Measurements from ENCODE around the gene CH25H. TPM values are rescaled to one million over a fixed set of nuclear protein-coding genes. Genes with fewer than 3 reads are reported as not detected.
"Not testable (repeated sequence)": the region's sequence is repeated elsewhere in the genome, so short reads cannot be mapped to it uniquely, and the experiment has no call there.

The CH25H gene
- total RNA-seq = 3.0 and 4.4 TPM in 2 replicates

DNA sequence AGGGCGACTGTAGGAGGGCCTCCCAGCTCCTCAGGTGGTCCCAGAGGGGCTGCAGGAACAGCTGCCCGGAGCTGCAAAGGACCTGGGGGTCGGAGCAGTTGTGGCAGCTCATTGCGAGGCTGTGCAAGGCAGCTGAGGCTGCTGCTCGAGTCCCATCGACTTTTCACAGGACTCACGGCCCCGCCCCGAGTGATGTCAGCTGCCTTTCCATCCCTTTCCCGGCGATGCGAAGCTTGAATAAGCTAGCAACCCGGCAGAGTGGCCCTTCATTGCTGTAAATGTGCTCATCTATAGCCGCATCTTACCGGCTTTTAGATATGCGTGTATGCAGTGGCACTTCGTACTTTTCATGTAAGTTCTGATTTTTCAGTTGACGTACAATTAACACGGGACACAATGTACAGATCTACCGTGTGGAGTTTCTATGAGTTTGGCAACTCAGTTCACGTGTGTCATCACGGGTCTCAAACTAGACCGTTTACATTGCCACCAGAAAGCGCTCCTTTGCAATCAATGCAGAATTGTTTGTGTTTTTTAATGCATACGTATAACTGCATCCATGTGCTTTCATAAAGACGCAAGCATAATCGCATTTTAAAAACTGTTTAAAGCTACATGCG lies at the start of gene CH25H:
Gene CH25H, minus strand, starts transcription at position 137 of the 620 bp plus-strand sequence. Its CDS starts 25 bp downstream, at position 112.
- DNase-seq (ENCODE audit: low read depth in 2 of 2) = peak; percentile 80 to 89

GRCh38 chr10:89256340-89256739 lies 49.2 kb upstream of the CH25H start:
- DNase-seq (ENCODE audit: low read depth in 2 of 2) = no peak

DNA sequence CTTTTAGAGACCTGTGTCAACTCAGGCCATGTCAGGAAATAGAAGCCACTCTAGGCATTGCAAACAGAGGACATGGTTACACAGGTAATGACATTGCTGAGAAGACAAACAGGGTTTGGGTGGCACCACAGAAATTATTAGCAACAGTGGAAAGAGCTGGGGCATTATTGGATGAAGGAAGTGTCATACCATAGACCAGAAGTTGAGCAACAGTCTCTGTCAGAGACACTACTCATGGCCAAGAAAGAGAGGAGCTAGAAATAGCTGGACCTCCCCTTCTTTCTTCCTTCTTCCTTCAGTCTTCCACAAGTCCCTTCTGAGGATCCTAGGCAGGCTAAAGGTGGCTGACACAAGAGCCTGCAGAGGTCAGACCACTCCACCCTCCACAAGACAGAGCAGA lies 48.7 kb upstream of the CH25H start:
- no peak for DNase-seq (ENCODE audit: low read depth in 2 of 2)

GRCh38 chr10:89255091-89255579 lies 48.0 kb upstream of the CH25H start:
- not testable (repeated sequence) for DNase-seq (ENCODE audit: low read depth in 2 of 2)

DNA sequence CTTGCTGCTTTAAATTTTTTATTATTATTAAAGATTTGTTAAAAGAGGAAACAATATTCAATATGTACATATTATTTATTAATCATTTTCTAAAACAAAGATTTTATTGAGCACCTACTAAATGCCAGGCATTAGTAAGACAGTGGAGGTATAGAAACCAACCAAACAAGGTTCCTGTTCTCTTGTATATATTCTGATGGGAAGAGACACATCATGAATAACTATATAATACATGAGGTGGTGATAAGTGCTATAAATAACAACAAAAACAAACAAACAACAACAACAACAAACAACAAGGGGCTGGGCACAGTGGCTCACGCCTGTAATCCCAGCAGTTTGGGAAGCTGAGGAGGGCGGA lies 45.1 kb upstream of the CH25H start:
- no peak for DNase-seq (ENCODE audit: low read depth in 2 of 2)

DNA sequence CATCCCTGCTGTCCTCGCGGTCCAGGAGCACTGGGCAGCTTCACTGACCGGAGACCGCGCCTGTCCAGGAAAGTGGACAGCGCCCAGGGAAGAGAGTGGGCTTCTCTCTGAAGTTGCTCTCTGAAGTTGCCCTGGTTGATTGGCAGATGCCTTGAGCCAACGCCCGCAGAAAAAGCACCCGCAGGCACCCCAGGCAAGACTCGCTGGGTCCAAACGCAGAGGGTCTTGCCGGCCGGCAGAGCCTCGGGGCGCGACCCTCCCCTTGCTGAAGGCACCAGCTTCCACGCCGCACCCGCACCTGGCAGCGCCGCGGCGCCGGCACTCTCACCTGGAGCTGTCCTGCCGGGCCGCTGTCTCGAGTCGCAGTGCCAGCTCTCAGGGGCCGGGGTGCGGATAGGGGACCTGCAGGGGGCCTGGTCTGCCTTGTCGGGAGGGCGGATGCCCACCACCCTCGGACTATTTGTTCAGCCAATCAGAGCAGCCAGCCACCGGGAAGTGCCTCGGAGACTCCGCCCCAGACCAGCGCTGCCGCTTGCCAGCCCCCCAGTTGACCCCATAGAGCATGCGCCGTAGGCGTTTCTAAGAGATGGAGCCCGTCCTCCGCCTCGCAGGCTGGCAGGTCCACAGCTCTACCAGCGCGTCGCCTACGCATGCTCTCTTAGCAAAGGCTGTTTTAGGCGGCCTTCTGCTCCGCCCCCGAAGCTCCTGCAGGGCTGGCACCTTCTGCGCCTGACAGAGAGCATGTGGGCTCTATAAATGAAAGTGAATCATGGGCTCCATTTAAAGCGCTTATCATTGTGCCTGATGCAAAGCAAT lies 44.5 kb upstream of the CH25H start, which contains the start of gene LIPA:
Gene LIPA, minus strand, starts transcription at position 367 of the 816 bp plus-strand sequence. CDS start 4,127 bp downstream, outside the sequence.
- peak; percentile 96 to 98 for DNase-seq (ENCODE audit: low read depth in 2 of 2)

- DNase-seq (ENCODE audit: low read depth in 2 of 2) = no peak
These were observed 43.8 kb upstream of the CH25H start for GRCh38 chr10:89250865-89251408.

GRCh38 chr10:89248990-89249389 lies 41.9 kb upstream of the CH25H start:
- DNase-seq (ENCODE audit: low read depth in 2 of 2) = no peak

GRCh38 chr10:89247623-89248022 lies 40.5 kb upstream of the CH25H start:
- DNase-seq (ENCODE audit: low read depth in 2 of 2) = not testable (repeated sequence)

DNA sequence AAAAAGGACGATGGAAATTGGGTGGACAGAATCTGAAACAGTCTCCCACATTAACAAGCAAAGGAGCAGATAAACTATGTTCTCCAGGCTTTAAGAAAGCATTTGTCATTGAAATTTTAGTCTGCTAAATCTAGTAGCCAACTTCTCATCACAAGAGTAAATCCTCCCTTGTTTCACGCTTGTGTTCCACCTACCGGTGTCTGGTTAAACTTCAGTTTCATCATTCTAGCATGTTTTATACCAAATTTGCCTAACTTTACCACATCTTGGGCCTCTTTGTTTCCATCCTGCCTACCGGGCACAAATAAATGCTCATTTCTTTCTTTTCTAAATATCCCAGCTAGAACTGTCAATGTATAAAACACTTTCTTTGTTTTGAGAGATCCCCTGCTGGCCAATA lies 38.7 kb upstream of the CH25H start:
- DNase-seq (ENCODE audit: low read depth in 2 of 2) = no peak

- DNase-seq (ENCODE audit: low read depth in 2 of 2) = peak; percentile 25 to 33
These were observed 35.9 kb upstream of the CH25H start for GRCh38 chr10:89242840-89243568.

- no peak for DNase-seq (ENCODE audit: low read depth in 2 of 2)
These were observed 35.2 kb upstream of the CH25H start for GRCh38 chr10:89242345-89242684.

GRCh38 chr10:89241486-89242344 lies 34.6 kb upstream of the CH25H start:
- DNase-seq (ENCODE audit: low read depth in 2 of 2) = no peak

DNA sequence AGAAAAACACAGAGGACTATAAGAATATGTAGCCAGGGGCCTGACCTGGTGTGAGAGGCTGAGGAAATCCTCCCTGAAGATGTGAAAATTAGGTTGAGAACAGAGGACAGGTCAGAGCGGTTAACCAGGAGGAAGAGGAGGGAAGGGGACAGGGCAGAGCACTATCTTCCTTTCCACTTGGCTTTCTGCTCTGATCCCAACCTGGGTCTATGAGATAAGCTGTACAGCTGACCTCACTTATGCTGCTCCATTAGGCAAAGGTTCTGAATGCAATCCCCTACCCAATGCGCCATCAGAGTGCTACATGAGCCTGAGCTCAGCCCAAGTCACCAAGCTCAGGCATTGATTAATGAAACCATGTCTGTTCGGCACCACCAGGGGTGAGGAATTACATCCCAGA lies 33.9 kb upstream of the CH25H start:
- DNase-seq (ENCODE audit: low read depth in 2 of 2) = no peak

- DNase-seq (ENCODE audit: low read depth in 2 of 2) = no peak
These were observed 33.4 kb upstream of the CH25H start for GRCh38 chr10:89240519-89240918.

DNA sequence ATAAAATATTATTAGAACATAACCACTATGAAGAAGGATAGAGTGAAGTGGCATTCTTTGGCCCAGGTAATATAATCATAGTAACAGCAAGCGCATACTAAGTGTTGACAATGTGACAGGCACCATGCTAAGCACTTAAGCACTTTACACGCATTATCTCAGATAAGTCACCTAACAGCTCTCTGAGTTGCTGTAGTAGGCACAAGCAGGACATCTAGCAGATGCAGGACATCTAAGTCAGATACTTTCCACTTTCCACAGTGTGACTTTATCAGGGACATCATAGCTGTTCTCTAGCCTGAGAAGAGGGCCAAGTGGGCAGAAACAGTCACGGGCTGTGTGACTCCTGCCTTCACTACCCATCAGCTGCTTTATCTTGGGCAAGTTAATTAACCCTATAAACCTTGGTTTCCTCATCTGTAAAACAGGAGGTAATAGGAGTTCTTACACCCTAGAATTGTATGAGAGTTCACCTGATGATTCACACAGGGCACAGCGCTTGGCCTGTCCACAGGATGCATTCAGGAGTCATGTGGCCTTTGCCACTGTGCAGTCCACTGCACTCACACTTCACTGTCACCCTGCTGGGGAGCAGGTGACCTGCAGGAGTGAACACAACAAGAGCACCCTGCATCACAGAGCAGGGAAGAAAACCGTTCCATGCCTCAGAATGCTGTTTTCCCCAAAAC lies 32.0 kb upstream of the CH25H start:
- no peak for DNase-seq (ENCODE audit: low read depth in 2 of 2)

DNA sequence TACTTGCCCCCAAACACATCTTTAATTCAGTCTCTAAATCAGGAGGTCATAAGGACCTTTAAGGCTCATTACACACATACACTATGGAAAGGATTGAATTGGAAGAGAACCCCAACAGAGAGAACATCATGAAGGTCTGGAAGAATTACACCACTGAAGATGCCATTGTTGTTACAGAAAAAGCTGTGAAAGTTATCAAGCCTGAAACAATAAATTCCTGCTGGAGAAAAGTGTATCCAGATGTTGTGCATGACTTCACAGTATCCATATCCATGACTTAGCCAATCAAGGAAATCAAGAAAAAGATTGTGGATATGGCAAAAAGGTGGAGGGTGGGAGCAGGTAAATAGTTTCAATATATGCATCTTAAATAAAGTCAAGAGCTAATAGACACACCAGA lies 30.7 kb upstream of the CH25H start:
- no peak for DNase-seq (ENCODE audit: low read depth in 2 of 2)

- DNase-seq (ENCODE audit: low read depth in 2 of 2) = no peak
These were observed 29.2 kb upstream of the CH25H start for GRCh38 chr10:89236226-89236797.

DNA sequence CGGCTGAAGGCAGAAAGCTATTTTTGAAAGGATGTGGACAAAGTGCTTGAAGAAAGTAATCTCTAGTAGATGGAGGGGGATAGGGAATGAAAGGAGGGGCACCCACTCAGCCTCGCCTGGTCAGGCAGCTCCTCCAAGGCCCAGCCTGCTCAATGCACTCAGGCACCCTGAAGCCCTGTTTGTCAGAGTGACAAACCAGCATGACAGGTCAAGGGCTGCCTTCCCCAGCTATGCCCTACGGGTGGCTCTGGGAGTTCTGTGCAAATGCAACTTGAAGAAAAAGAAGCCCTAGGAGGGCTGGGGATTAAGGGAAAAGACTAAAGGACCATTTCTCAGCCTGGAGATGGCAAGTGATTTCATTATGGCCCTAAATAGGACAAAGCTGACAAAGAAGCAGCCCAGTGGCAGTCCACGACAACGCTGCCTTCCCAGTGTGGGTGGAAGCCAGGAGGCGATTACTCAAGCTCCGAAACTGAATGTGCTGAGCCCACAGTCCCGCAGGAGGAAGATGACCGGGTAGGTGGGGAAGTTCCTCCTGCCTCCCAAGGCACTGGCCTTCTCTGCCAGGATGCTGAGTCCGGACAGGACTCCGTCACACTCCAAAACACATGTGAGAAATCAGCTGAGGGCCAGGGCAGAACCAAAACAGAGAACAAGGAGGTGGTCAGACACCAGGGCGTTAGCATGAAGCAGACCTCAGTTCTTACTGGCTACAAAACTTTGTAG lies 28.1 kb upstream of the CH25H start:
- no peak for DNase-seq (ENCODE audit: low read depth in 2 of 2)
